CD4-positive, alpha-beta T cell treated with Interleukin-17A for 4 hours (primary cell): Measurements from ENCODE around the gene CASP5.

Experiments
- DNase-seq: peaks from one replicate; pipeline ENCODE4 v3.0.0-alpha.2; 2020; ENCODE audit warnings: mixed read lengths

Gene CASP5

GRCh38 chr11:104965735-104966134, 57.2 kb downstream of the CASP5 start:
- no peak for DNase-seq

DNA sequence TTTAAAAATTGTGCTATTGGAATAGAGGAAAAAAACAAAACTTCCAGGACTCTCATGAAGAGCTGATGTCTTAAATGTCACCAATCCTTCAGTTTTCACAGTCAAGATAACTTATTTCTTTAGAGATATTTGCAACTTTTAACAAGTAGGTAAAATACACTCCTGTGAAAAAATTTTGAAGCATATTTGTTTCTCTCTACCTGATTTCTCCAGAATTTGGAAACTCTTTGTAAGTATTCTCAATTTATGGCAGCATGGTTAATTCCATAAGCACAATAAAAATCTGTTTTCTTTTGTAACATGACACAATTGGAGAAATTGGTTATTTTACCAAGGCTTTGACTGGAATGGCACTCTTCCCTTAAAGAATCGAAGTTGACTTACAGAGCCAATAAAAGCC, 58.7 kb downstream of the CASP5 start:
- no peak for DNase-seq

DNA sequence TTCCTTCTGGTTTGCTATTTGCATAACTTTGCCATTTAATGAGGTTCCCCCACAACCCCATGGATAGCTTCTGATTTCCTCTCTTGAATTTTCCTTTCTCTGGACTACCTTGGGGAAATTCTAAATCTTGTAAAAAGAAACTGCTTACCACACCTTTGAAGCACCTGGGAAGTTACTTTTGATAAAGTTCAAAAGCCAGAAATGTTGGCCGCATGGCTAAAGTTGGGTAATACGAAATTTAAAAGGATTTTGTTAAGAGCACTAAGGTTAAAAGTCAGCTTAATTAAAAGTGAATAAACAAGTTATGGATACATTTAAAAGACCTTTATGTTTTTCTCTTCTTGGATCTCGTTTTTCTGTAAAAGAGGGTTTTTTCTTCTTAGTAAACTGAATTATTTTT, 60.1 kb downstream of the CASP5 start:
- no peak for DNase-seq

DNA sequence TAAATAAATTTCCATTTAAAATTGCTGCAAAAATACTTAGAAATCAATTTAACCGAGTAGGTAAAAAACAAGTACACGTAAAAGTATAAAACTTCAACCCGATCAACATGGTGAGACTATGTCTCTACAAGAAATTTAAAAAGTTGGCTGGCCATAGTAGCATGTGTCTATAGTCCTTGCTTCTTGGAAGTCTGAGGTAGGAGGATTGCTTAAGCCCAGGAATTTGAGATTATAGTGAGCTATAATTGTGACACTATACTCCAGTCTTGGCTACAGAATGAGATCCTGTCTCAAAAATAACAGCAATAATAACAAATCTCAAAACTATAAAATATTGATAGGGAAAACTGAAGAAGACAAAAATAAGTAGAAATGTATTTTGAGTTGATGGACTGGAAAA, 65.7 kb downstream of the CASP5 start:
- no peak for DNase-seq

DNA sequence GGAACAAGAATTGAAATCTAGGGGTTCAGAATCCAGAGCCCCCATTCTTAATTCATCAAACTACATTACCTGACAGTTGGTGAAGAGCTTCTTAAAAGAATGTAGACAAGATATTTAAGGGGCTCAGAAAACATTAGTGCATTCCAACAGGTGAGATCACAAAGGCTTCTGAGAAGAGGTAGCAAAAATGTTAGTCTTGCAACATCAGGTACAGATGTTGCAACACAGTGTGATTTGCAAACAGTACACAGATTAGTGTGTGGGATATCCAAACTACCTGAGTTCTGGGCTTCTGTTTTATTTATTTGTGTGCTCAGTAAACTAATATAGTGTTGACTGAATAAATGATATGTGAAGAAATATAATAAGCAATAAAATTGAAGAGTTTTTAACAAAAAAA, 66.4 kb downstream of the CASP5 start:
- DNase-seq: no peak

DNA sequence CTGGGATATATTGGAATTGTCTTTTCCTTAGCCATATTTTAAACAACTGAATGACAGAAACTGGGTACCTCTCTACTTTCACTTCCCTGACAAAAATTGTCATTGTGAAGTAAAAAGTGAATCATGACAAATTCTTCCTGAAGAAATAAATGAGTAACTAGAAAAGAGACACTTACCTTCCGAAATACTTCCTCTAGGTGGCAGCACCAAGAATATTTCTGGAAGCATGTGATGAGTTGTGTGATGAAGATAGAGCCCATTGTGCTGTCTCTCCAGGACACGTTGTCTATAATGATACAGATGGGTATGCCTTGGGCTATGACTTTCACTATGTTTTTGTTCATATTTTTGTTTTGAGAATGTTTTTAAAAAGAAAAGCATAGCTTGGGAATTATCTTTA, 76.1 kb downstream of the CASP5 start:
- DNase-seq: peak; percentile 41
